ENCODE measurements around the gene NOC4L.

Gene NOC4L

DNA sequence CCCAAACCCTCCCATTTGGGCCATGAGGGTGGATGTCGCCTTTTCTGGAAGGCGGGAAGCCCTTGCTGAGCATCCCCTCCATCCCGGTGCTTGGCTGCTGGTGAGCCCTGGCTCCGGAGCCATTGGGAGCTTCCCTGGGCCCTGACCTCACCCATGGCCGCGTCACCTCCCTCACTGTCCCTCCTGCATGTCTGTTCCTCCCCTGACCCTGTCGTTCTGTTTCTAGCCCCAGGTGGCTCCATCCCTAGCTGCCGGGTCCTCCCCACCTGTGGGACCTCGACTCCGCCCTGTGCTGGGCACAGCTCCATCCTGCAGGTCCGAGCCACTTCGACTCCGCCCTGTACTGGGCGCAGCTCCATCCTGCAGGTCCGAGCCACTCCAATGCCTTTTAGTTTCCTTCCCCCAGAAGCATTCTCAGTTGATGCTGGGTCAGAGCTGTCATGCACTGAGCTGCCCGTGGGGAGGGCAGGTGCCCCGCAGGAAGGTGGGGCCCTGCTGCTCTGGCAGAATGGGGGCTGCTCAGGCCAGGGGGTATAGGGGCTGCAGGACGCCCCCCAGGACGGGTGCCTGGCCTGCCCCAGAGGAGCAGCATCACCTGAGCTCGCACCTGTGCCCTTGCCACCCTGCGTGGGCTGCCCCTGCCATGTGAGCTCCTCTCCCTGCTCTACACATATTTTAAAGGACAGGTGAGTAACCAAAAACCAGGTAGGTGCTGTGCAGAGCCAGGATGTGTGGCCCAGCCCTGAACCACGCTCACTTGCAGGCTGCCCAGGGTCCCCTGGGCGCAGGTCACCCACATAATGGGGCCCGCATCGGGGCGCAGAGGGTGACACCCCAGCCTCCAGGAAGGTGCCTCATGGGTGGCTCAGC is 19.0 kb downstream of the NOC4L start:
- CTCF ChIA-PET, result interaction anchor here (0.7 to 1.3 kb wide), 2 partner anchors 13 to 251 kb away, joined by 3 to 5 read pairs; no protein-coding TSS in a partner anchor
- TF ChIP-seq, protein P1, sequence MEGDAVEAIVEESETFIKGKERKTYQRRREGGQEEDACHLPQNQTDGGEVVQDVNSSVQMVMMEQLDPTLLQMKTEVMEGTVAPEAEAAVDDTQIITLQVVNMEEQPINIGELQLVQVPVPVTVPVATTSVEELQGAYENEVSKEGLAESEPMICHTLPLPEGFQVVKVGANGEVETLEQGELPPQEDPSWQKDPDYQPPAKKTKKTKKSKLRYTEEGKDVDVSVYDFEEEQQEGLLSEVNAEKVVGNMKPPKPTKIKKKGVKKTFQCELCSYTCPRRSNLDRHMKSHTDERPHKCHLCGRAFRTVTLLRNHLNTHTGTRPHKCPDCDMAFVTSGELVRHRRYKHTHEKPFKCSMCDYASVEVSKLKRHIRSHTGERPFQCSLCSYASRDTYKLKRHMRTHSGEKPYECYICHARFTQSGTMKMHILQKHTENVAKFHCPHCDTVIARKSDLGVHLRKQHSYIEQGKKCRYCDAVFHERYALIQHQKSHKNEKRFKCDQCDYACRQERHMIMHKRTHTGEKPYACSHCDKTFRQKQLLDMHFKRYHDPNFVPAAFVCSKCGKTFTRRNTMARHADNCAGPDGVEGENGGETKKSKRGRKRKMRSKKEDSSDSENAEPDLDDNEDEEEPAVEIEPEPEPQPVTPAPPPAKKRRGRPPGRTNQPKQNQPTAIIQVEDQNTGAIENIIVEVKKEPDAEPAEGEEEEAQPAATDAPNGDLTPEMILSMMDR (conservative IDR thresholded peaks at IDR 0.05; ENCODE audit: low read depth), result no peak
- peak overlapping the region; percentile 81 for H3K27ac ChIP-seq
- DNase-seq (ENCODE audit: low spot score), result no peak
- POLR2A ChIA-PET (ENCODE audit: low non-redundant PET), result interaction anchor here (0.6 kb wide), 1 partner anchor 559 kb away, joined by 3 read pairs; no protein-coding TSS in a partner anchor

DNA sequence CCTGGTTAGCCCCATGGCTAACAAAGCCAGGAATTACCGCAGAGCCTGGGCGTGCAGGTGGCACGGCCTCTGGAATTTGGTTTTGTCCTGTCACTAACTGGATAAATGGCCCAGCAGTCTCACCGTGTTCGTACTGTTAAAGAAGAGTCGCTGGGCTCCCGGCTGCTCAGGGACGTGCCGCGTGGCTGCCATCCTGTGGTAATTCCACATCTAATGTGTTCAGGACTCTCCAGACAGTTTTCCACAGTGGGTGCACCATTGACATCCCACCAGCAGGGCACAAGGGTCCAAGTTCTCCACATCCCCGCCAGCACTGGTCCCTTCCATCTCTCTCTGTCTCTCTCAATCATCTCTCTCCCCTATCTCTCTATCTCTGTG is 19.6 kb downstream of the NOC4L start:
- DNase-seq (ENCODE audit: low spot score), result no peak
- H3K27ac ChIP-seq, result peak overlapping the region; percentile 81; the same call in 1 of the 2 replicates
- TF ChIP-seq, protein P1 (conservative IDR thresholded peaks at IDR 0.05; ENCODE audit: low read depth), result no peak
- CTCF ChIA-PET, result no interaction called here
- POLR2A ChIA-PET (ENCODE audit: low non-redundant PET), result no interaction called here

DNA sequence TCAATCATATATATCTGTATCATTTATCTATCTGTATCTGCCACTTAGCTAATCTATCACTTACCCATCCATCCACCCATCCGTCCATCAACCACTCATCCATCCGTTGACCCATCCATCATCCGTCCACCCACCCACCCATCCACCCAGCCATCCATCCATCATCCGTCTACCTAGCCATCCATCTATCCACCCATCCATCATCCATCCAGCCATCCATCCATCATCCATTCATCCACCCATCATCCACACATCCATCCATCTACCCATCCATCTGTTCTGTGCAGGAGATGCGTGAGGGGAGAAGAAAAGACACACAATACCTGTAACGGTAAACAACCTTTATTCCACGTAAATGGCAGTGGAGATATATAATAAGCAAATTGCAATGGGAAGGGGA is 20.2 kb downstream of the NOC4L start:
- no peak overlapping the region for H3K27ac ChIP-seq
- DNase-seq (ENCODE audit: low spot score), result no peak
- ChIA-PET POLR2A (ENCODE audit: low non-redundant PET) (no interaction called here), CTCF (no interaction called here)
- TF ChIP-seq, protein P1 (conservative IDR thresholded peaks at IDR 0.05; ENCODE audit: low read depth), result no peak

DNA sequence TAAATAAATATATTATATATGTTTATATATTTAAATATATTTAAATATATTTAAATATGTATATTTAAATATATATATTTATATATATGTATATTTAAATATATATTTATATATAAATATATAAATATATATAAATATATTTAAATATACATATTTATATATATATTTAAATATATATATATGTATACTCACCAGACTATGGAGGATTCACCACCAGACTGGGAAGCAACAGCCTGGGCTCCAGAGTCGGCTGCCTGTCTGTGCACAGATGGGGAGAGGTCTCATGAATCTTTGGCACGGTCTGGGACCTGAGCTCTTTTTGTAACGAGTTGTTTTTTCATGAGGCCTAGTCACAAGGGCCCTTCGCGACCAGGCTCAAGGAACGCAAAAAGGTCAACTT is 21.3 kb downstream of the NOC4L start:
- CTCF ChIA-PET, result no interaction called here
- TF ChIP-seq, protein P1 (conservative IDR thresholded peaks at IDR 0.05; ENCODE audit: low read depth), result no peak

DNA sequence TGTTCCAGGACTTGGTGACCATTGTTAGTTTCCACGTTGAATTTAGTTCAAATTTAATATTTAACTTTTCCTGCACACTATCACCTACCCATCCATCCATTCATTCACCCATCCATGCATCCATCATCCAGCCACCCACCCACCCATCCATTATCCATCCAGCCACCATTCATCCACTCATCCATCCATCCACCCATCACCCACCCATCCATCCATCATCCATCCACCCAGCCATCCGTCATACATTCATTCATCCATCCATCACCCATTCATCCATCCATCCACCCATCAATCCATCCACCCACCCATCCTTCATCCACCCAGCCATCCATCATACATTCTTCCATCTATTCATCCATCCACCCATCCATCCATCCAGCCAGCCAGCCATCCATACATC is 21.8 kb downstream of the NOC4L start:
- CTCF ChIA-PET, result no interaction called here
- DNase-seq (ENCODE audit: low spot score), result no peak
- H3K27ac ChIP-seq, result no peak overlapping the region
- POLR2A ChIA-PET (ENCODE audit: low non-redundant PET), result no interaction called here
- TF ChIP-seq, protein P1 (conservative IDR thresholded peaks at IDR 0.05; ENCODE audit: low read depth), result no peak

More for the DNA sequence above, 21.3 kb downstream of the NOC4L start:
- H3K27ac ChIP-seq, result no peak overlapping the region
- no peak for DNase-seq (ENCODE audit: low spot score)
- POLR2A ChIA-PET (ENCODE audit: low non-redundant PET), result no interaction called here

DNA sequence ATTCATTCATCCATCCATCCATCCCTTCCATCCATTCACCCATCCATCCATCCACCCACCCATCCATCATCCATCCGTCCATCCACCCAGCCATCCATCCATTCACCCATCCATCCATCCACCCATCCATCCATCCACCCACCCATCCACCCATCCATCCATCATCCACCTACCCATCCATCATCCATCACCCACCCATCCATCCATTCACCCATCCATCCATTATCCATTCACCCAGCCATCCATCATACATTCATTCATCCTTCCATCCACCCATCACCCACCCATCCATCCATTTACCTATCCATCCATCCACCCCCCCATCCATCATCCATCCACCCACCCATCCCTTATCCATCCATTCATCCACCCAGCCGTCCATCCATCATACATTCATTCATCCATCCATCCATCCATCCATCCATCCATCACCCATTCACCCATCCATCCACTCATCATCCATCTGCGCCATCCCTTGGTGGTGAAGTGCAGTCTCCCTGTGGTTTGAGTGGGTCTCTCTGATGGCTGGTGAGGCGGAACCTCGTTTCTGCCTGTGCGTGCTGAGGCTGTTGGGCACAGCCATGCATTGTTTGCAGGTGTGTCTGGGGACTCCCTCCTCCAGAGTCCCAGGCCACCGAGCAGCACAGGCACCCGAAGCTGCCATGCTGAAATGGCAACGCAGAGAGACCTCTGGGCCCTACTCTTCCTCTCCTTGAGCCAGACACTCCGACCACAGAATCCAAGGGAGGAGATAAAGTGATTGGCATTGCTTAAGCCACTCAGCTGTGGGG is 22.7 kb downstream of the NOC4L start:
- ChIA-PET POLR2A (ENCODE audit: low non-redundant PET) (no interaction called here), CTCF (no interaction called here)
- no peak overlapping the region for H3K27ac ChIP-seq
- DNase-seq (ENCODE audit: low spot score), result no peak
- TF ChIP-seq, protein P1 (conservative IDR thresholded peaks at IDR 0.05; ENCODE audit: low read depth), result no peak

Data from RWPE1 (cell line).